ENCODE measurements around the gene IGF1R.

- TF ChIP-seq CTCF (IDR thresholded peaks at IDR 0.05) (no peak), POLR2A (IDR thresholded peaks at IDR 0.05) (no peak)
Measured at GRCh38 chr15:98734466-98735199, 86.3 kb downstream of the IGF1R start.
